HG03354 (cell line): ENCODE results near the gene CALY.

Experiments
- ATAC-seq: cut with Tn5 transposase; IDR thresholded peaks from one replicate; pipeline ENCODE4 v1.9.1; 2021; ENCODE audit warnings: mild to moderate bottlenecking; ENCODE audit not compliant: unreplicated experiment, poor library complexity, severe bottlenecking

CALY gene

GRCh38 chr10:133297504-133297903 is 39.2 kb downstream of the CALY start:
- ATAC-seq: no peak

DNA sequence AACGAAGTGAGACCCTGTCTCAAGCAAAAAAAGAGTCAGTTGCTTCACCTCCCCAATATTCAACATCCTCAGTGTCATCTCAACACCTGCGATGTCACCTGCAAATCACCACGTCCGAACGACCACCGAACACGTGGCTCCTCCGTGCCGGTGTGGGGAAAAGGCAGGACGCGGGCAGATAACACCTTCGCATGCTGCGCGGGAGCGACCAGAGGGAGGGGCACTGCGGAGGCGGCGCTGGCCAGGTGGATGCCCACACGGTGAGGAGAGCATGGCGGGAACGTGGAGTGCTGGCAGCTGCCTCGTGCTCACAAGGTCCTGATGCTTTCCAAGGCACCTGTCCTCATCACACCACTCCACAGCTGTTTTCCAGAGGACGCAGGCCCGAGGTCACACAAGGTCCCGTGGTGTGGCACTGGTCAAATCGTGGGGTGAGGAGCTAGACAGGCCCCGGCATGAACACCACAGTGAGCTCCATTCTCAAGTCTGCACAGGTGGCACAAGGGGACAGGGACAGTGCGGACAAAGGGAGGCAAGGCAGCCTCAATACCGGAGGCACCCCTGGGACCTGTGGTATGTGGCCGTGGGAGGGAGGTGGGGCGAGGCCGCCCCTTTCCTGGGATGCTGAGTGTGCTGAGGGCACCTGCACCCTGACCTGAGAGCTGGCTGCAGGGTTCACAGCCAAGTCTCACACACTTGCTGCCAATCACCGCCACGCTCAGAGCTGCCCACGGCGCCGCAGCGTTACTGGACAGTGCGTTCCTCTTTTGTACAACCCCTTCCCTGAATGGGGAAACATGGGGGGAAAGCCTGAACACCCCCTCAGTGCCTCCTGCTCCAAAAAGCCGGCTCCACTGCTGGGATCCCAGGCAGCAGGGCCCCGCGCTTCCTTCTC is 41.0 kb downstream of the CALY start:
- ATAC-seq: no peak

GRCh38 chr10:133294189-133294588 is 42.5 kb downstream of the CALY start:
- ATAC-seq: no peak

DNA sequence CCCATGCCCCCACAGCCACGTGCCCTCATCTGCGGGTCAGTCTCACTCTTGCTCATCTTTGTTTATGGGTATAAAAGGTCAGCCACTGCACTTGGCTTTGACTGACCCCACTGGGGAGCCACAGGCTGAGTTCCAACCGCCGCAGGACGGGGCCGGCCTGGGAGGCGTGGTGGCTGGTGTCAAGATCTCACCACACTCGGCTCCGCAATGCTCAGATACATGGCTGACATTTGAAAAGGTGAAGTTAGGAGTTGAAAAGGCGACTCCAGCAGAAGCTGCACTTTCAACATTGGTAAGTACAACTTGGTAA is 42.9 kb downstream of the CALY start:
- ATAC-seq: no peak

DNA sequence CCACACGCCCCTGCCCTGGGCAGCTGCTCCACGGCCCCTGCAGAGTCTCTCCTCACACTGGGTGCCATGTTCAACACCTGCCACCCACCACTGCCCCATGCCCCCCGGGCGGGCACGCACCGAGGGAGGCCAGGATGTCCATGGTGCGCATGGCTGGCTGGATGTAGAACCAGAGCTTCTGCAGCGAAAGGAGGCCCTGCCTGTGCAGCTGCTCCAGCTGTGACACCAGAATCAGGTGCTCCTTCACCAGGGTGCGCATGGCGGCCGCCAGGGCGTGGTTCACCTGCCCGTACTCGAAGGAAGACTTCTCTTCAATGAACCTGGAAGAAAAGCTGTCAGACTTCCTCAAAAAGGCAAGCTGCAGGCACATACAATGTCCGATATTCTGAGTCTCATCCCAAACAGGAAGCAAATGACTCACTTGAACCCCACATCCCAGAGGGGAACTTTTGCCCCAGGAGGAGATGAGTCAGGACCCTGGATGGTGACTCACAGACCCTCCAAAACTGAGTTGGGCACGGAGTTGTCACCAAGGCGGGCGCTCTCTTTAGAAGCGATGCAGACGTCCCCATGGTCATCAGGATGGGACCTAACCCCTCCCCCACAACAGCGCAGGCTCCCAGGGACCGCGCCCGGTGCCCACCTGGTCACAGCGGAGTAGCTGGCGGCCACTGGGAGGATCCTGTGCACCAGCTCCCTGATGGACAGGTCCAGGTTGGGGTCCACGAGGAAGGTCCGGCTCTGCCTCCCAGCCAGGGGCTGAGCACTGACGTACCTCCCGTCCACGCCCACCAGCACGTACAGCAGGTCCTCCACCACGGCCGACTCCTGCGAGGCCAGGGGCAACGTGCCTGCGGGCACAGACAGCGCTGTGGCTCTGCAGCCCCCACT is 43.5 kb downstream of the CALY start:
- no peak for ATAC-seq

GRCh38 chr10:133289761-133290160 is 46.9 kb downstream of the CALY start:
- no peak for ATAC-seq

DNA sequence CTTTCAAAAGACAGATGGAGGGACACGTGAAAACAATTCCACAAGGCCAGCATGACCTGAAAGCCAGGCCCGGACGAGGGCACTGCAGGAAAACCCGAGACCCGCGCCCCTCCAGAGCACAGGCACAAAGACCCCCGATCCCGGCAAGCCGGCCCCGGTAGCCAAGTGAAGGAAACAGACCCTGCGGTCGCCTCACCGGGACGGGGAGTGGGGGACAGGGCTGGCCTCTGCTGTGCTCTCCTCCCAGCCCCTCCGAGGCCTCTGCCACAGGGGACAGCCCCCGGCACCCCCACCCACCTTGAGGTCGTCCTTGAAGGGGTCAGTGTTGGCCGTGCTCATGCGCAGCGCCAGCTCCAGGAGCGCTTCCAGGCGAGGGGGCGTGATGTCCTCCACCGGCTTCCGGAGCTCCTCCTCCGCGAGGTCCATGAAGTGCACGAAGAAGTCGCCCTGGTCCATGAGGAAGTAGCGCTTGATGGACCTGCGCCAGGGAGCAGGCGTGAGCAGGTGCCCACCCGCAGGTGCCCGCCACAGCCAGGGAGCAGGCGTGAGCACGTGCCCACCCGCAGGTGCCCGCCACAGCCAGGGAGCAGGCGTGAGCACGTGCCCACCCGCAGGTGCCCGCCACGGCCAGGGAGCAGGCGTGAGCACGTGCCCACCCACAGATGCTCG is 48.7 kb downstream of the CALY start:
- no peak for ATAC-seq

DNA sequence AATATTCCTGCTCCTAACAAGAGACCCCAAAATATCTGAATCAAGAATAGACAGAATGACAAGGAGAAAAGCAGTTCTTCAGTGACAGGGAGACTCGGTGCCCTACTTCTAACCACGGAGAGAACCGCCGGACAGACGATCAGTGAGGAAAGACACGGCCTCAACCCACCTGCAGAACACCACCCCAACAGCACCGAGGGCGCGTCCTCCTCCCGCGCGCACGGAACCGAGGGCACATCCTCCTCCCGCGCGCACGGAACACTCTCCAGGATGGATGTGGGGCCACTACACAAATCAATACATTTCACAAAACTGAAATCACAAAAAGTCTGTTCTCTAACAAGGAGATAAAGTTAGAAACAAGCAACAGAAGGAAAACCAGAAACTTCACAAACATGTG is 50.3 kb downstream of the CALY start:
- no peak for ATAC-seq

DNA sequence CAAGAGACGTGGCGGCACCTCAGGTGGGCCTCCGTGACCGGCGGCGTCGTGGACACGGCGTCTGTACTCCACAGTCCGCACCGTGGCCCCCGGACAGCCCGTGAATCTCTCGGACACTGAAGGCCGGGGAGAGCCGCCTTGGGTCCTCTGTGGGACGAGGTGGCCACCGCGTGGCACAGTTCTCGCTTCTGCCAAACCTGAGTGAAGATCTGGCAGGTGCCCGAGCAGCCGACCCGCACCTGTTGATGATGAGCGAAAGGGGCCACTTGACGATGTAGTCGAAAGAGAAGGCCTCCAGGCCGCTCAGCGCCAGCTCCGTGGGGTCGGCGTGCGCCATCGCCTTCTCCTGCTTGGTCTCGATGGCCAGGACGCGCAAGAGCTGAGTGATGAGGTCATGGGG is 51.5 kb downstream of the CALY start:
- no peak for ATAC-seq

GRCh38 chr10:133283931-133284330 is 52.8 kb downstream of the CALY start:
- no peak for ATAC-seq

- no peak for ATAC-seq
Measured at GRCh38 chr10:133282846-133283390, 53.8 kb downstream of the CALY start.

DNA sequence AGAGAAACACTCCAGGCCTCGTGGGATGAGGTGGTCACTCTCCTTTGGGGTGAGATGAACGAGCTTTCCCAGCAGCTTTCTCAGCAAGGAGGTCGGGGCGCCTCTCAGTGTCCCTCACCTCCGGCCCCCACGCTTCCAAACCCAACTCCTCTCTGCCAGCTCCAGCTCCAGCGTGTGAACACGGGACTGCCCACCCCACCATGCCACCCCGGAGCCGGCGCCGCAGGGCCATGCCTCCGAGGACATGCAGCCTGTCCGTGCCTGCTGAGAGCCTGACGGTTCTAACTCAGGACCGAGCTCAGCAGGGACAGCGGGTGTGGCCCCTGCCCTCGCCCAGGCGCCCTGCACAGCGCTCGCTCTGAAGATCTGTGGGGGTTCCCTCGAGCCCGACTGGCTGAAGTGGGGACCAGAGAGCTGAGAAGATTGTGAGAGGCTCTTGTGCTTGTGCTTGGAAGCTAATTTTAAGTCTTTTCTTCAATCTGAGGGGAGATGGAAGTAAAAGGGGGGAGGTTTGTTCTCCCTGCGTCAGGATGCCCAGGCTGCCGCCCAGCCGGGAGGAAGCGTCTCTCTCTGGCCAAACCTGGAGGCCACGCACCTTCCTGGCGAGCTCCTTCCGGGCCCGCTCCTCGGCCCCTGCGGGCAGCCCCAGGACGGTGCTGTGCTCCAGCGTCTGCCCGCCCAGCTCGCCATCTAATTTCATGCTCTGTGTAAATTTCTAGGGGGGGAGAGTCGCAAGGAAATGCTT is 54.9 kb downstream of the CALY start:
- ATAC-seq: no peak

- no peak for ATAC-seq
Measured at GRCh38 chr10:133281084-133281483, 55.6 kb downstream of the CALY start.

- ATAC-seq: no peak
Measured at GRCh38 chr10:133280391-133281059, 56.2 kb downstream of the CALY start.

DNA sequence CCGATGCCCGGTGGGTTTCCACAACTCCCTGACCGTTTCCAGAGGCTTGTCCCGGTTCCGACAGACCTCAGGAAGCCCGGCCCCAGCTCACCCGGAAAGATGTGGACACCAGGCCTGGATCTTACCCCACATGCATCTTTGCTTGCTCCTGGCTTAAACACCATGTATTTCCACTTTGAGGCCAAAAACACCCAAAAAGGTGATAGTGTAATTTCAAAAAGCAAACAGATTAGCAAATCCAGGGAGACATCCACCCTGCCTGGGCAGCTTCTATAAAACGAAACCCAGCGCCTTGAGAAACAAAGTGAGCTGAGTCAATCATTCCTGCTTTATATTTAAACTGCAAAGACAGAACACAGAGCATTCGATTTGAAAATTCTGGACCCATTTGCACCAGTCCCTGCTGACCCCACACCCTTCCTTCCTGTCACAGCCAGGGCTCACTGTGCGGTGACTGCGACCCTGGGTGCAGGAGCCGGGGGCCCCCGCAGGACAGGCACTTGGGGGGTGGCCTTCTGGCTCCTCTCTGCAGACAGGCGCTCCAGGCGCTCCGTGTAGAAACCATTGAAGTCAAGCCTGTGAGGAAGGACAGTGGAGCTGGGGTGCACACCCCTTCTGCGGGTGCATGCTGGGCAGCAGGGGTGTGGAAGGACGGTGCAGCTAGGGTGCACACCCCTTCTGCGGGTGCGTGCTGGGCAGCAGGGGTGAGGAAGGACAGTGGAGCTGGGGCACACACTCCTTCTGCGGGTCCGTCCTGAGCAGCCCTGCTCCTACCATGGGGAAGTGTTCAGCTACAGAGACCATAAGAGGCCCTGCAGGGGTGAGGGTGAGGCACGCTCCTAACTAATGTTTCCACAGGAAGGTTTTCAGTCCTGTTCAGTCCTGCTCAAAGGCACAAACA is 57.1 kb downstream of the CALY start:
- ATAC-seq: no peak

GRCh38 chr10:133278577-133279265 is 58.0 kb downstream of the CALY start:
- ATAC-seq: peak; percentile 50

DNA sequence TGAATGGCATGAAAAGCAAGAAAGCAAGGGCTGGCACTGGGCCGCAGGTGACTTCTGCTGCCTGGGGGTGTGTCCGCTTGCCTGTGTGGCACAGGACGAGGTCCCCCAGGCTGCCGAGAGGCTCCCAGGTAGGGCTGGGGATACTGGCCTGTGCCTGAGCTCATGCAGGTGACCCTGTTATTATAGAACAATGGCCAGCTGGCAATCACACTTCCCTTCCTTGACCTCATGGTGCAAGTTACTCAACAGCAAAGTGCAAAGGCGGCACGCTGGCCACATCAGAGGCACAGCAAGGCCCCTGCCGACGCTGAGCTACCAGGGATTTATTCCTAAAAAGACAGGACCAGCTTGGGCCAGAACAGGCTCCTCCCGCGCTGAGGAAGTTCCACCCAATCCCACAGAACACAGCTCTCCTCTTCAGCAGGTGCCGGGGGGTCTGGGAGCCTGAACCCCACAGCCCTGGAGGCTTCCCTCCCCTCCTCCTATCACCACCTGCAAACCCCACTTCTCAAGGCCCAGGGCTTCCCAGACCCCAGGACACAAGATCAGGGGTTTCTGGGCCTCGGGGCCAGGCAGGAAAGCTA is 58.6 kb downstream of the CALY start:
- ATAC-seq: no peak
